ENCODE data around the gene CGREF1.

Gene CGREF1

DNA sequence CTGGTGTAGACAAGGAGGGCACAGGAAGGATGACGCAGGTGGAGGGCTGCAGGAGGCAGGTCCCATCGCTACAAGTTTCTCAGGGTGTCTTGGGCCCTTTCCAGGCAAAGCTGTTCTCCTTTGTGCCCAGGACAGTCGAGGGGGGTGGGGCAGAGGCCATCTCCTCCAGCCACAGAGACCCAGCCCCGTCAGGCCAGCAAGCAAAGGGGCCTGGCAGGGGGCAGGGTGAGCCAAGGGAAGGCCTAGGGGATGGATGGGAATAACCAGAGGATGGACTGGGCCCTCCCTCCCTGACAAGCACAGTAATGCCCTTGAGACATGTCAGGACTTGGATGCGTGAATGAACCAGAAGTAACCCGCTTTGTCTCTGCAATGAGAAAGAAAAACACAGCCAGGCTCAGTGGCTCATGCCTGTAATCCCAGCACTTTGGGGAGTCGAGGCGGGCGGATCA is 36.2 kb upstream of the CGREF1 start:
- Histone ChIP-seq H3F3A (ENCODE audit: control insufficient read depth, insufficient read depth) (no peaks in the 10 kb centered on the region; the same call in 1 of the 2 replicates), H3K79me2 (ENCODE audit: control insufficient read depth, low read length) (no peaks in the 10 kb centered on the region), H3K4me3 (ENCODE audit: low read length) (no peak overlapping the region), H3K36me3 (ENCODE audit: control insufficient read depth, low read length) (no peaks in the 10 kb centered on the region), H3K9me2 (replicated peaks; ENCODE audit: control insufficient read depth, low read length) (no peaks in the 10 kb centered on the region), H3K27ac (ENCODE audit: low read depth, low read length) (no peak overlapping the region), H3K4me1 (ENCODE audit: control insufficient read depth, low read length) (no peaks in the 10 kb centered on the region), H3K27me3 (ENCODE audit: control insufficient read depth, low read length) (no peaks in the 10 kb centered on the region), H3K9me3 (ENCODE audit: control insufficient read depth, insufficient read depth, low read length) (no peaks in the 10 kb centered on the region), H3K4me2 (ENCODE audit: low read length) (no peak overlapping the region), H4K20me1 (ENCODE audit: control insufficient read depth, insufficient read depth, low read depth, low read length) (no peaks in the 10 kb centered on the region)
- TF ChIP-seq EZH2phosphoT487 (IDR thresholded peaks at IDR 0.05; ENCODE audit: borderline replicate concordance, low read length): no peak
- TF ChIP-seq, protein P1, sequence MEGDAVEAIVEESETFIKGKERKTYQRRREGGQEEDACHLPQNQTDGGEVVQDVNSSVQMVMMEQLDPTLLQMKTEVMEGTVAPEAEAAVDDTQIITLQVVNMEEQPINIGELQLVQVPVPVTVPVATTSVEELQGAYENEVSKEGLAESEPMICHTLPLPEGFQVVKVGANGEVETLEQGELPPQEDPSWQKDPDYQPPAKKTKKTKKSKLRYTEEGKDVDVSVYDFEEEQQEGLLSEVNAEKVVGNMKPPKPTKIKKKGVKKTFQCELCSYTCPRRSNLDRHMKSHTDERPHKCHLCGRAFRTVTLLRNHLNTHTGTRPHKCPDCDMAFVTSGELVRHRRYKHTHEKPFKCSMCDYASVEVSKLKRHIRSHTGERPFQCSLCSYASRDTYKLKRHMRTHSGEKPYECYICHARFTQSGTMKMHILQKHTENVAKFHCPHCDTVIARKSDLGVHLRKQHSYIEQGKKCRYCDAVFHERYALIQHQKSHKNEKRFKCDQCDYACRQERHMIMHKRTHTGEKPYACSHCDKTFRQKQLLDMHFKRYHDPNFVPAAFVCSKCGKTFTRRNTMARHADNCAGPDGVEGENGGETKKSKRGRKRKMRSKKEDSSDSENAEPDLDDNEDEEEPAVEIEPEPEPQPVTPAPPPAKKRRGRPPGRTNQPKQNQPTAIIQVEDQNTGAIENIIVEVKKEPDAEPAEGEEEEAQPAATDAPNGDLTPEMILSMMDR (IDR thresholded peaks at IDR 0.05; ENCODE audit: low read depth, low read length, poor library complexity, severe bottlenecking): no peak

DNA sequence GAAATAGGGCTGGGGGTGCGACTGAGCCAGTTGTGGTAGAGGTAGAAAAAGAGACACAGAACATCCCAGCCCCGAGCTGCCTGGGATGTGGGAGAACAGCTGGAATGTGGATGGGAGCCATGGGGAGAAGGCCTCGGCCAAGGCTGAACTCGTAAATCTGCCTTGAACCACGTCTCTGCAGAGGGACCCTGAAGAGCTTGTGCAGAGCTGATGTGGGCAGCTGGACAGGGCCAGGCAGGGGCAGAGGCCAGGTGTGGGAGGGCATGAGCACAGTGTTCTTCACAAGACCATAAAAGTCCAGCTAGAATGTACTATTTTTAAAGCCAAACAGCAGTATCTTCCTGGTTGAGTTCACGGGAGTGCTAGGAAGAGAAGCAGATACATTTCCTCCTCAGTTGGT is 35.6 kb upstream of the CGREF1 start:
- Histone ChIP-seq H3K27me3 (ENCODE audit: control insufficient read depth, low read length) (no peaks in the 10 kb centered on the region), H3K79me2 (ENCODE audit: control insufficient read depth, low read length) (no peaks in the 10 kb centered on the region), H3F3A (ENCODE audit: control insufficient read depth, insufficient read depth) (no peaks in the 10 kb centered on the region; the same call in 1 of the 2 replicates), H3K4me2 (ENCODE audit: low read length) (no peak overlapping the region), H4K20me1 (ENCODE audit: control insufficient read depth, insufficient read depth, low read depth, low read length) (no peaks in the 10 kb centered on the region), H3K4me1 (ENCODE audit: control insufficient read depth, low read length) (no peaks in the 10 kb centered on the region), H3K9me2 (replicated peaks; ENCODE audit: control insufficient read depth, low read length) (no peaks in the 10 kb centered on the region), H3K27ac (ENCODE audit: low read depth, low read length) (no peak overlapping the region), H3K36me3 (ENCODE audit: control insufficient read depth, low read length) (no peaks in the 10 kb centered on the region), H3K9me3 (ENCODE audit: control insufficient read depth, insufficient read depth, low read length) (no peaks in the 10 kb centered on the region), H3K4me3 (ENCODE audit: low read length) (no peak overlapping the region)
- TF ChIP-seq, protein P1 (IDR thresholded peaks at IDR 0.05; ENCODE audit: low read depth, low read length, poor library complexity, severe bottlenecking): no peak
- no peak for TF ChIP-seq EZH2phosphoT487 (IDR thresholded peaks at IDR 0.05; ENCODE audit: borderline replicate concordance, low read length)

DNA sequence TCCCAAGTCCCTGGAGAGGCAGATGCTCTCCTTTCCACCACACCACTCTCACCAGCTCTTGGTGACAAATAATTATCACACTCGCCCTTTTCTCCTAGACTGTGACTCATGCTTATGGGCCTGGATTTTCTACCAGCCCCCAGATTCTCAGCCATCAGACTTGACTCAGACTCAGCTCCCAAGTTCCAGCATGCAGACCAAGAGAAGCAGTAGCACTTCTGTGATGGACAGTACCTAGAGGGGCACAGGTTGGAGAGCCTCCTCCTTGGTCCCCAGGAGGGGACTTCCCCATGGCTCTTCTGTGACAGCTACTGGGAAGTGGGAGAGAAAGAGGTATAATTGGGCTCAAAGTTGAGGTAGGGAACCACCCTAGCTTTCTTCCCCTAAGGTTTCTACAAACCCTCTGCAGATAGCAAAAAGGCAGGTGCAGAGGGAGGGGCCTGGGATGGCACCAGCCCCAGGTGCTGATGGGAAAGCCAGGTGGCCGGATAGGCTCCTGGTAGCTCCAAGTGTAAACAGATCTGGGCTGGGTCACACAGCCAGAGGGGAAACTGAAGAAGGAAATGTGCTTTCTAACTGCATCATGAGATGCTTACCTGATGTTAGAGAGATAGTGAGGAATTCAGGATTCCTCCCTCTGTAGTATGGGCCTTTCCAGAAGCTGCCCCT is 34.0 kb upstream of the CGREF1 start:
- H3F3A ChIP-seq (ENCODE audit: control insufficient read depth, insufficient read depth): no peaks in the 10 kb centered on the region; the same call in 1 of the 2 replicates
- TF ChIP-seq, protein P1 (IDR thresholded peaks at IDR 0.05; ENCODE audit: low read depth, low read length, poor library complexity, severe bottlenecking): no peak
- TF ChIP-seq EZH2phosphoT487 (IDR thresholded peaks at IDR 0.05; ENCODE audit: borderline replicate concordance, low read length): no peak
- H3K9me2 ChIP-seq (replicated peaks; ENCODE audit: control insufficient read depth, low read length): no peaks in the 10 kb centered on the region
- H3K36me3 ChIP-seq (ENCODE audit: control insufficient read depth, low read length): no peaks in the 10 kb centered on the region
- no peaks in the 10 kb centered on the region for H3K4me1 ChIP-seq (ENCODE audit: control insufficient read depth, low read length)
- H3K27me3 ChIP-seq (ENCODE audit: control insufficient read depth, low read length): no peaks in the 10 kb centered on the region
- no peak overlapping the region for H3K4me2 ChIP-seq (ENCODE audit: low read length)
- no peaks in the 10 kb centered on the region for H4K20me1 ChIP-seq (ENCODE audit: control insufficient read depth, insufficient read depth, low read depth, low read length)
- H3K9me3 ChIP-seq (ENCODE audit: control insufficient read depth, insufficient read depth, low read length): no peaks in the 10 kb centered on the region
- no peak overlapping the region for H3K27ac ChIP-seq (ENCODE audit: low read depth, low read length)
- no peak overlapping the region for H3K4me3 ChIP-seq (ENCODE audit: low read length)
- no peaks in the 10 kb centered on the region for H3K79me2 ChIP-seq (ENCODE audit: control insufficient read depth, low read length)
